NOMO-1 (cell line): ENCODE measurements around the gene CRTC3.
"Not testable (repeated sequence)": the region's sequence is repeated elsewhere in the genome, so short reads cannot be mapped to it uniquely, and the experiment has no call there.

ENCODE experiments used
- DNase-seq, 2 experiments: peaks; one replicate each; lab custom pipeline; 2025; ENCODE audit not compliant: unreplicated experiment in 2 of 2; lab: John Stamatoyannopoulos, UW

CRTC3 gene, protein sequence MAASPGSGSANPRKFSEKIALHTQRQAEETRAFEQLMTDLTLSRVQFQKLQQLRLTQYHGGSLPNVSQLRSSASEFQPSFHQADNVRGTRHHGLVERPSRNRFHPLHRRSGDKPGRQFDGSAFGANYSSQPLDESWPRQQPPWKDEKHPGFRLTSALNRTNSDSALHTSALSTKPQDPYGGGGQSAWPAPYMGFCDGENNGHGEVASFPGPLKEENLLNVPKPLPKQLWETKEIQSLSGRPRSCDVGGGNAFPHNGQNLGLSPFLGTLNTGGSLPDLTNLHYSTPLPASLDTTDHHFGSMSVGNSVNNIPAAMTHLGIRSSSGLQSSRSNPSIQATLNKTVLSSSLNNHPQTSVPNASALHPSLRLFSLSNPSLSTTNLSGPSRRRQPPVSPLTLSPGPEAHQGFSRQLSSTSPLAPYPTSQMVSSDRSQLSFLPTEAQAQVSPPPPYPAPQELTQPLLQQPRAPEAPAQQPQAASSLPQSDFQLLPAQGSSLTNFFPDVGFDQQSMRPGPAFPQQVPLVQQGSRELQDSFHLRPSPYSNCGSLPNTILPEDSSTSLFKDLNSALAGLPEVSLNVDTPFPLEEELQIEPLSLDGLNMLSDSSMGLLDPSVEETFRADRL

DNA sequence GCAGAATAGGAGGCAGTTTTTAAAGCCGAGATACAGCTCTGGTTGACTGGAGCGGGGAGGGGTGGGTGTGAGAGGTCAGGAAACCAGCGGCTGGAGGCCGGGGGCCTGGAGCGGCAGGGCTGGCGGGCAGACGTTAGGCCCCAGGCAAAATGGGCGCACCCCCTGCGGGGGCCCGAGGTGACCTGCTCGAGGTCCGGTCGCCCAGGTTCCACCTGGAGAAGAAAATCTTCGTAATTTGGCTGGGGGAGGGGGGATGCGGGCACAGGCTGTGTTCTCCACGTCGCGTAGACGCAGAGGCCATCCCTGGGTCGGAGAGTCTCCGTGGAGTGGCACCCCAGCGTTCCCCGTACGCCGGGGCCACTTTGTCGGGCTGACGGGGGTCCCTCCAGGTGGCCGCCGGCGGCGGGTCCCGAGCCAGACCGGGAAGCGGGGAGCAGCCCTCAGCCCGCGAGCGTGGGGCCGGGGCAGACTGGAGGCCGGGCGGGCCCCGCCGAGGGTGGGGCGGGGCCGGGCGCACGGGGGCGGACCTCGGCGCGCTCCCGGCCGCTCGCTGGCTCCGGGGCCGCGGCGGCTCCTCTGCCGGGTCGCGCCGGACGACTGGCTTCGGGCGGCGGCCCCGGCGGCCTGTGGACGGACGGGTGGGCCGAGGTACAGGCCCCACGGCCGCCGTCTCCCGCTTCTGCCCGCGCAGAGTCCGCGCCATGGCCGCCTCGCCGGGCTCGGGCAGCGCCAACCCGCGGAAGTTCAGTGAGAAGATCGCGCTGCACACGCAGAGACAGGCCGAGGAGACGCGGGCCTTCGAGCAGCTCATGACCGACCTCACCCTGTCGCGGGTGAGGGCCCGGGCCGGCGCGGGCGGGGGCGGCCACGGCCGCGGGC lies at the start of gene CRTC3:
Gene CRTC3 (plus strand): TSS at position 553 of the 879 bp plus-strand sequence. CDS start 149 bp downstream, at position 702.
- DNase-seq, result peak; percentile 46 to 56

DNA sequence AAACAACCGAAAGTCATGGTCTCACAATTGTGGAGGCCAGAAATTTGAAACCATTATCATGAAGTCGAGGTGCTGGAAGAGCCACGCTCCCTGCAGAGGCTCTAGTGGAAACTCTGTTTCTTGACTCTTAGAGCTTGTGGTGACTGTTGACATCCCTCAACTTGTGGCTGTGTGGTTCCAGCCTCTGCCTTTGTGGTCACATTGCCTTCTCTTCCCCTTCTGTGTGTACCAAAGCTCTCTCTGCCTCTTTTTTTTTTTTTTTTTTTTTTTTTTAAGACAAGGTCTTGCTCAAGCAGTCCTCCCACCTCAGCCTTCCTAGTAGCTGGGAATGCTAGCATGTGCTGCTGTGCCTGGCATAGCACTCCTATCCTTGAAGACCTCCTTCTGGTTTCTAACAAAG lies 48.7 kb upstream of the CRTC3 start:
- DNase-seq, result peak; percentile 69 to 77

DNA sequence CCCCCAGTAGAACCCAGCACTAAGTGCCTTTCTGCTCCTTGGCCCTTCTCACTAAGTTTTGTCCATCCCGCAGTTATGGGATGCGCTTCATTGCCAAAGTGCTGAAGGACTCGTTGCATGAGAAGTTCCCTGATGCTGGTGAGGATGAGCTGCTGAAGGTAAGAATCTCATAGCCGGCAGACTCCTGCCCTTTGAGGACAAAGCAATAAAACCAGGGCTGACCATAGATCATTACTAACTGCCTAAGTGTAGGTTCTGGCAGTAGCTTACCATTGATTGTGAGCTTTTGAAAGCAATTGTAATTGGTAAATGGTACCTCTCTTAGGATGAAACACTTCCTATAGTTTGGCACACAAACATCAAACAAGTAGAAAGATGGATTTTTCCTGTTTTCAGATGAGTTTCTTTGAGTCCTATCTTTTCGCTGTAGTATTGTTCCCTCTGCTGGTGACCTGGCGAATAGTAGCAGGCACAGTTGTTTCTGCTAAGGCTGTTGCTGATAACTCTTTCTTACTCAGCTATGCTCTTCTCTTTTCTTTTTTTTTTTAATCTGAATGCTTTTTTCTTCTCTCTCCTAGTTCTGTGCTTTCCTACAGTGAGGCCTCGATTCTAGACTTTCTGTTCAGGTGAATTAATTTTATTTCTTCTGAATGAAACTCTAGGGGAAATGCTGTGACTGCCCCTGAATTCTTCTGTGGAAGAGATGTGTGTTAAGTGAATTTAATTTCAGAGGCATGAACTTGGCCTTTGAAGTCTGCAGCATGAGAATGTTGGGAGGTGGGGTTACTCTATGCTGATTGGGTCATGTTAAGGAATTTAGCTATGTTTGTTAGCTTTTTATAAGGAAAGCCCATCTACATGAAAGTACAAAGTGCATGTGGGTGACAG lies 47.4 kb upstream of the CRTC3 start:
- DNase-seq, result peak in 1 of 2 experiments; percentile 21

DNA sequence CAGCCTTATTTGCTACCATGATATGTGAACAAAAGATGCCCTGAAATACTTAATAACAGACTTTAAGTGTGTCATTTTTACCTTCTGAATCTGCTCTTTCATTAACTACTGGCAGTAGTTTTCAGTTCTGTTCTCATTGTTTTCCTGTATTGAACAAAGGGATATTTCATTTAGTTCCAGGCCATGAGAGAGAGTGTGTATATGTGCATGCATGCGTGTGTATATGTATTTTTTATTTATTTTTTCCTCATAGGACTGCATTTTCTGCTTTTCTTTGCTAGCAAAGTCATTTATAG lies 46.8 kb upstream of the CRTC3 start:
- DNase-seq, result no peak

DNA sequence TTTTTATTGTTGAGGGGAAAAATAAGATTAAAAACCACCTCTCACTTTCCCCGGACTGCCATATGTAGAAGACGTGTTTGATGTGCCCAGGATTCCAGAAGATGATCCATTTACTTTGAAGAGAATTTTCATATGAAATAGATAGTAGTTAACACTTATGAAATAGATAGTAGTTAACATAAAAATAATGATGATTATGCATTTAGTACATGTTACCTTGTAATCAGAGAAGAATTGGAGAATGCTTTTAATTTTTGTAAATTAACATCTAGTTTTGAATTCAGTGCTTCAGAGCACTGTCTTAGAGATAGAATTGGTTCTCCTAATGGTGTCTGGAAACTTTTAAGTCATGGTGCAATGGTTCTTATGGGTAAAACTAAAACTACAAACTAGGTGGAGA lies 46.1 kb upstream of the CRTC3 start:
- no peak for DNase-seq

DNA sequence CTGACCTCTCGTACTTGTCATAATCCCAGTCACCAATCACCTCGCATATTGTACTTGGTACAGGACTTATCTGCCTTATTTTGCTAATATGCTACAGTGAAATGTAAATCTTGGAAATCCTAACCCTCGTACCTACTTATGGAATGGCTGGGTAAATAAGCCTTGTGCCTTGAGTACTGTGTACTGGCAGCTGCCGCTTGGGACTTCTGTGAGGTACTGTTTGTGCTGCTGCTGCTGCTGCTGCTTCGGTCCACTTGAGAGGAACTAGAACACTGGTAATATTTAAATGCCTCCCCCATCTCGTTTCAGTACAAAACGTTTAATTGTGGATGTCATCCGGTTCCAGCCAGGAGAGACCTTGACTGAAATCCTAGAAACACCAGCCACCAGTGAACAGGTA lies 42.5 kb upstream of the CRTC3 start:
- no peak for DNase-seq

DNA sequence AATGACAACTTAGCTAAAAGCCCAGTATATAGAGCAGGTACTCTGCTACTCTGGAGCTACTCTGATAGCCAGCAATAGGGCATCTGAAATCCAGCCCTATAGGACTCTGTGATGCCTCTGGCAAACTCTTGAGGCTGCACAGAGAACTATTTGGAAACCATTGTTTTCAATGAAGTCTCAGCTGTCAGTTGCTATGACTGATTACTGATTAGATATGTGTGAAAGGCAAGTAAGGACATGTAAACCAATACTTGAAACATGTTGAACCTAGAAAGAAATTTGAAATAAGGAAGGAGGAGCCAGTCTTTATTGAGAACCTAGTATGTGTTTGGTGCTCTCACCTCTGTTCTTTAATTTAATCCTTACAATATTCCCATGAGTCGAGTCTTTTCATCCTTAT lies 40.2 kb upstream of the CRTC3 start:
- DNase-seq, result no peak

DNA sequence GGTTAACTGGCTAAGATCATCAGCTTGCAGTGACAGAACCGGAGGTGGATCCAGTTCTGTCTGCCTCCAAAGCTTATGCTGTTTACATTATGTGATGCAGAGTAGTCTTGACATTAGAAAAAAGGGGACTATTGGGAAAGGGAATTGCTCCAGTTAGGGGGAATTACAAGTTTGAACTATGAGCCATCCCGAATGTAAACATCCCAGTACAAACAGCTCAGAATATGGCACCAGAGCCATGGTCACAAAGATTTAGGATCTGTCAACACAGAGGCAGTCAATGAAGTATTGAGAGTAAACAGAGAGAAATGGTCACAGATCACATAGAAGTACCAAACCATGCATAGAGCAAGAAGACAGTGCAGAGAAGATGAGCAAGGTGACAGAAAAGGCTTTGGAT lies 39.8 kb upstream of the CRTC3 start:
- DNase-seq, result no peak

DNA sequence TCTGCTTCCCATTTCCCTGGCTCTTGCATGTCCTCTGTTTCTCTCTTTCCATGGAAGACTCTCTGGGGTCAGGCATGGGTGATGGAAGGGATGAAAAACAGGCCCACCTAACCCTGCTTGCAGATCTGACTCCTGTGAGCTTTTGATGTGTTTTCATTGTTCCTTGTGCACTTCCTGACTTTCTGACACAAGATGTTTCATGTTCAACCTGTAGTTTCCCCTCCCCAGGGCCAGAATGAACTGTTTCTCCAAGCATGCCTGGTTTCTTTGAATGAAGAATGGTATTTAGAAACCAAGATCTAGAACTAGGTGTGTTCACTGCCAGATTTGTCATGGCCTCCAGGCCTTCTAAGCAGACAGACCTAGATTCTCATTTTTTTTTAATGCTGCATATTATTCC lies 36.1 kb upstream of the CRTC3 start:
- DNase-seq, result no peak

DNA sequence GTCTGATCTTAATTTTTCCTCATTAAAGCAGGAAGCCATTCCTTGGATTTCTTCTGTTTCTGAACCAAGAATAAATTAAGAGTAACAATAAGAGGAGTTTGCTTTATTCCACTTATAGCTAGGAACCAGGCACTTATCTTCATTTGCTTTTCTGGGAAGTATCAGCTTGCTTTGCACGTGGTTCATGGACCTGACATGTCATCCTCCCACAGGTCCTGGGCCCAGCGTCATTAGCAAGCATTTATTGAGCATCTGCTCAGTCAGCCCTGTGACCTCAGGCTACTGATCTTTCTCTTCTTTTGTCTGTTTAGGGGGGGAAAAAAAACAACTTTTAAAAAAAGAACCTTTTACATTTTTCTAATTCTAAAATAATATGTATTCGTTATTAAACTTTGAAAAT lies 34.7 kb upstream of the CRTC3 start:
- no peak for DNase-seq

DNA sequence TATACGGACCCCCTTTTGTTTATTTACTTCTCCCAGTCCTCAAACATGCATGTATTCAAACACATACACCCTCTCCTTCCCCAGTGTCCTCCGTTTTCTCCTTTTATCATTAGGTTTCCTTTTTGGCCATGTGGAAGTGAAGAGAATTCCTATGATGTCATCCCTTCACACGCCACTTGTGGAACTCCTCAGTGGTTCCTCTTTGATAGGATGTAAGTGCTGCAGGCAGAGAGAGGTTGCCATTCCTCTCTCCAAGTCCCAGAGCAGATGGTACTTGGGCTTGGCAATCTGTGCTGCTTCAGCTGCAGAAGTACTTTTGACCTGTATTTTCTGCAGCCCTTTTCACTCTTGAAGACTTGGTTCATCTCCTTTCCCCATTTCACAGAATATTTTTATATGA lies 32.9 kb upstream of the CRTC3 start:
- no peak for DNase-seq

DNA sequence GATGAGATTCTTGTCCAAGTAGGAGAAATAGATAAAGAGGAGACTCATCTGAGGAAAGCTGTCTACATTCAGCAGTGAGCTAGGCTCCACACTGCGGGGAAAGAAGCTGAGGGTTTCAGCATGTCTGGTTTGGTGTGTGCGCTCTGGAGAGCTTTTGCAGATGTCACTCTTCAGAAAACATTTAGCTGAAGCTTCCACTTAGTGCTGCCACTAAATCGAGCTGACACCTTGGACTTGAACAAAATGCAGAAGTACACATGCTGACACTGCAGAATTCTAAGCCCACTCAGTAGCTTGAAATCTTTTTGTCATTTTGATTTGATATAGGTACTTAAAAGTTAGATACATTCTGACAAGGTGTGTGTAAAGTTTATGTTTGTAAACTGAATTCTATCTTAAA lies 32.3 kb upstream of the CRTC3 start:
- no peak for DNase-seq

DNA sequence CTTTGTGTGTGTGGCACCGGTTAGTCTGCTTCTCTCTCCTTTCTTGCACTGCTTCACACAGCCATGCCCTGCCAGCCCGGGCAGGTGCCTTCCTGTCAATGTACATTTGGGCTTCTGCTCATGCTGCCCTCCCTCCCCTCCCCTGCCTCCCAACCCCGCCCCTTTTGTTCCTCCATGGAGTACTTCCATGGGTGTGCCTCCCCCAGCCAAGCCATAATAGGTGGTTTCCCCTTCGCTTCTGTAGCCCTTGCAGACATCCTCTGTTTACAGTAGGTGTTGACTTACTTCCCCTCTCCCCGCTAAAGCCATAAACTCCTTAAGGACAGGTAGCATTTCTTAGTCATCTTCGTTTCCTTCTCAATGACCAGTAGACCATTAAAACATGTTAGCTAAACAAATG lies 31.8 kb upstream of the CRTC3 start:
- DNase-seq, result no peak

DNA sequence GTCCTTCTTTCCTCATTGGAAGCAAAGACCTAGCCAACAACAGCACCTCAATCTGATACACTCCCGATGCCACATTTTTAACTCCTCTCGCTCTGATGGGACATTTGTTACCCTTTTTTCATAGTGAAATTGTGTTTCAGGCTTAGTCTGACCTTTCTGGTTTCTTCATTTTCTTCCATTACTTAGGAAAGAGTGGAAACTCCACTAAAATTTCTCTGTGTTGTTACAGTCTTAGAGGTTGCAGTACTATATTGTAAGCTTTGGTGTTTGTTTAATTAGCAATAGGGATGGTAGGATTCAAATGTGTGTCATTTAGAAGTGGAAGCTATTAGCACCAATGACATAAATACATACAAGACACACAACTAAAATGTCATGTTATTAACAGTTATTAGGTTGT lies 29.6 kb upstream of the CRTC3 start:
- no peak for DNase-seq

DNA sequence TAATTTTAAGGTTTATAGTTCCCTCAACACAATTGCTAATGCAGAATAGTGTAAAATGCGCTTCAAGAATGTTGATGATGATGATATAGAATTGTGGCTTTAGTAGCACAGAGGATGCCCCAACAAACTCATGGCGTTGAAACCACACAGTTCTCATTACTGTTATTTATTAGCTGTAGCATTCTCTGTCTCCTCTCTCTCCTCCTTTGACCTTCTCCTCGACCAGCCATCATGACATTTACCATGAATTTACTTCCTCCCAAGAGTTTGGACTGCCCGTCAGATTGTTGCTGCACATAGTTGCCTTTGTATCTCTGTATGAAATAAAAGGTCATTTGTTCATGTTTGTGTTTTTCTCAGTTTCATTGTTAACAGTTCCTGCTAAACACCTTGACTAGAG lies 27.8 kb upstream of the CRTC3 start:
- DNase-seq, result no peak

DNA sequence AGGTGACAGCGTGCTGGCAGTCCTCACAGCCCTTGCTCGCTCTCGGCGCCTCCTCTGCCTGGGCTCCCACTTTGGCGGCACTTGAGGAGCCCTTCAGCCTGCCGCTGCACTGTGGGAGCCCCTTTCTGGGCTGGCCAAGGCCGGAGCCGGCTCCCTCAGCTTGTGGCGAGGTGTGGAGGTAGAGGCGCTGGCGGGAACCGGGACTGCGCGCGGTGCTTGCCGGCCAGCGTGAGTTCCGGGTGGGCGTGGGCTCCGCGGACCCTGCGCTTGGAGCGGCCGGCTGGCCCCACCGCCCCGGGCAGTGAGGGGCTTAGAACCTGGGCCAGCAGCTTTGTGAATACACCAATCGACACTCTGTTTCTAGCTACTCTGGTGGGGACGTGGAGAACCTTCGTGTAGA lies 18.9 kb upstream of the CRTC3 start:
- not testable (repeated sequence) for DNase-seq

DNA sequence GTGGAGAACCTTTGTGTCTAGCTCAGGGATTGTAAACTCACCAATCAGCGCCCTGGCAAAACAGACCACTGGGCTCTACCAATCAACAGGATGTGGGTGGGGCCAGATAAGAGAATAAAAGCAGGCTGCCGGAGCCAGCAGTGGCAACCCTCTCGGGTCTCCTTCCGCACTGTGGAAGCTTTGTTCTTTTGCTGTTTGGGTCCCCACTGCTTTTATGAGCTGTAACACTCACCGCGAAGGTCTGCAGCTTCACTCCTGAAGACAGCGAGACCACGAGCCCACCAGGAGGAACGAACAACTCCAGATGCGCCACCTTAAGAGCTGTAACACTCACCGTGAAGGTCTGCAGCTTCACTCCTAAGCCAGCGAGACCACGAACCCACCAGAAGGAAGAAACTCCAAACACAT lies 18.5 kb upstream of the CRTC3 start:
- not testable (repeated sequence) for DNase-seq

DNA sequence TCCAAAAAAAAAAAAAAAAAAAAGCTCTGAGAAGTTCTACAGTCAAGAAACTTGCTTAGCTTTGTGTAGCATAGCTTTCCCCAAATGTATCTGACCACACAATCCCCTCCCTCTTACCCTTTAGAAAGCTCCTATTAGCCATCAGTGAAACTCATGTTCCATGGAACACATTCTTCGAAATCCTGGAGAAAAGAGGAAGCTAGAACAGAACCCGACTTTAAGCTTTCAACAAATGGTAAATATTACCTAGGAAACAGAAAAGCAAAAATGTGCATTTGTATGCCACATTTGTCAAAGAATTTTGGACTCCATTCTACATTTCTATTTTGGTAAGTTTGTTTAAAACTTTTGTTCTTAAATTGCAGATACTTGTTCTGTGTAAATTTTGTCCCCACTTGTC lies 17.4 kb upstream of the CRTC3 start:
- no peak for DNase-seq

DNA sequence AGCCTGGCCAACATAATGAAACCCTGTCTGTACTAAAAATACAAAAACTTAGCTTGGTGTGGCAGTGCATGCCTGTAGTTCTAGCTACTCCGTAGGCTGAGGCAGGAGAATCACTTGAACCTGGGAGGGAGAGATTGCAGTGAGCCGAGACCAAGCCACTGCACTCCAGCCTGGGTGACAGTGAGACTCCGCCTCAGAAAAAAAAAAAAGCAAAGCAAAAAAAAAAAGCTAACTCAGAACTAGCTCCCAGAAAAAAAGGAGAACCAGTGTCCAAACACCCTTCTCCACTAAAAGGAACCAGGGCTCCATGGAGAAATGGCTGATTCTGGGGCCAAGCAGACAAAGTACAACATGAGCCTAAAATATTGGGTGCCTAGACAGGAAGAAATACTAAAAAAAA lies 16.7 kb upstream of the CRTC3 start:
- no peak for DNase-seq

DNA sequence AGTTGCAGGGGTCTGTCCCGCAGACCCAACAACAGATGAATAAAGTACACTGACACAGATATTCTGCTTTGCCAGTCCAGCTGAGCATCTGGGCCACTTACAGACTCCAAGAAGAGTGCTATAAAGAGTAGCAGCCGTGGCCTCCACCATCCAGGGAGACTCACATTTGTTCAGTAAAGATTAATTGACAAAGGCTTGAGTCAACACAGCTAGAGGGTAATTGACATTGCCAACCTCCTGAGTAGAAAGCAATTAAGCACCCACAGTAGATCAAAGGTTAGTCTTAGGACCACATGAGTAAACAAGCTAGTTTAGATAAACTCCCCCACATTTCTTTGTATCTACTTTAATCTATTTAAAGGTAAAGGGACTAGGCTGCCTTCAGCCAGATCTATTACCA lies 16.3 kb upstream of the CRTC3 start:
- no peak for DNase-seq

DNA sequence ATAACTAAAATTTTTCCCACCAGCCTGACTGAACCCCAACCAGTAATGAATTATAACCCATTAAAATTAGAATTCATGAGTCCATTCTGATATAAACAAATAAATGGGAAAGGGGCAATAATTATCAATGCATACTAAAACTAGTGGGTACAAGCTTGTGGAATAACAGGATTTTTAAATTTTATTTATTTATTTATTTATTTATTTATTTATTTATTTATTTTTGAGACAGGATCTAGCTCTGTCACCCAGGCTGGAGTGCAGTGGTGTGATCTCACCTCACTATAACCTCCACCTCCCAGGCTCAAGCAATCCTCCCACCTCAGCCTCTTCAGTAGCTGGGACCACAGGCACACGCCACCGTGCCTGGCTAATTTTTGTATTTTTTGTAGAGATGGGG lies 15.8 kb upstream of the CRTC3 start:
- DNase-seq, result not testable (repeated sequence)
